ENCODE measurements around the gene RIN3. TPM values are rescaled to one million over a fixed set of nuclear protein-coding genes. Genes with fewer than 3 reads are reported as not detected.
A peak's percentile ranks its signal among the peaks of the same experiment; 100 is the strongest.

Gene RIN3
- polyA plus RNA-seq, 4 donors = 1.8 to 18.9 (median 12.1) TPM

DNA sequence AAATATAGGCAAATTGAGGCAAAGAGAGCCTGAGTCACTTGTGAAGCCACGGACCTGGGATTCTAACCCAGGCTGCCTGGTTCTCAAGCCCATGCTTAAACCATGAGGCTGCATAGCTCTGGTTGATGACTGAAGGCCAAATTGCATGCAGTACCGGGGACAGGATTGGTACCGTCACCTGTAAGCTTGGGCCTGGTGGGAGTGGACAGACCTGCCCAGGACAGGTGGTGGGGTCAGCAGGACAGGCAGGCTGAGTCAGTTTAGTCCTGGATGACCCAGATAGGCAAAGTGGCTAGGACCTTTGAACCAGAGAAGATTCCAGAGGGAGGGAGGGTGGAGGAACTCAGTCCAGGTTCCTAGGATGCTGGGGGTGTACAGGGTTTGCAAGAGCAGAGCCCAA, 25.8 kb downstream of the RIN3 start:
- H3K36me3 ChIP-seq (ENCODE audit: control insufficient read depth in 3 of 3, insufficient read depth in 2 of 3, low read depth in 1 of 3, low read length in 3 of 3) = no peaks in the 10 kb centered on the region
- 66 to 87% (median 79%) methylated on average over 3 of the region's 3 CpGs for WGBS, 3 donors
- H3K4me1 ChIP-seq (ENCODE audit: control insufficient read depth in 3 of 3, insufficient read depth in 2 of 3, low read depth in 1 of 3, low read length in 2 of 3) = peaks cover 17 to 28% (median 28%) of the 10 kb centered on the region in 3 donors
- H3K9me3 ChIP-seq (ENCODE audit: control insufficient read depth in 2 of 2, insufficient read depth in 1 of 2, low read depth in 1 of 2, low read length in 1 of 2) = no peaks in the 10 kb centered on the region
- no peaks in the 10 kb centered on the region for H3K27me3 ChIP-seq (ENCODE audit: control insufficient read depth in 3 of 3, insufficient read depth in 3 of 3, low read length in 3 of 3)
- FAIRE-seq (no peak), DNase-seq (peak in 1 of 2 donors; percentile 52)
- no peak overlapping the region for H3K4me3 ChIP-seq (ENCODE audit: low read depth in 1 of 3, low read length in 3 of 3)
- peak overlapping the region; percentile 45 to 82 (median 62) for H3K27ac ChIP-seq (ENCODE audit: low read depth in 1 of 3, low read length in 2 of 3)

DNA sequence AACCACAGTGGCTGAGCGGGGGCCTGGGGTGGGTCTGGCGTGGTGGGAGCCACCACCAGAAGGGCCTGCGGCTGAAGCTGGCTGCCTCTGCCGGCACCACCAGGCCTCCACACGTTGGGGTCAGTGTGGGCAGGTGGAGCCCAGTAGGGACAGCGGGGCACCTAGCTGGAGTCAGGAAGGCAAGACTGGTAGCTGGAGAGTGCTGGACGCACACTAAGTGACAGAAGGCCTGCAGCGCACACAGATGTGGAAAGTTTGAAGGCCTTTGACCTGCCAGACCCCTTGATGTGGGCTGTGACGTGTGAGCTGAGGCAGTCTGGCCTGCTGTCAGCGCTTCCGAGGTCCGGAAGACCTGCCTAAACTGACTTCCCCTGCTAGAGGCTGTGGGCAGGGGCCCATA, 26.3 kb downstream of the RIN3 start:
- no peak for FAIRE-seq
- Histone ChIP-seq H3K27me3 (ENCODE audit: control insufficient read depth in 3 of 3, insufficient read depth in 3 of 3, low read length in 3 of 3) (no peaks in the 10 kb centered on the region), H3K4me1 (ENCODE audit: control insufficient read depth in 3 of 3, insufficient read depth in 2 of 3, low read depth in 1 of 3, low read length in 2 of 3) (peaks cover 17 to 29% (median 28%) of the 10 kb centered on the region in 3 donors), H3K27ac (ENCODE audit: low read depth in 1 of 3, low read length in 2 of 3) (peak overlapping the region; percentile 45 to 82 (median 62)), H3K9me3 (ENCODE audit: control insufficient read depth in 2 of 2, insufficient read depth in 1 of 2, low read depth in 1 of 2, low read length in 1 of 2) (no peaks in the 10 kb centered on the region), H3K4me3 (ENCODE audit: low read depth in 1 of 3, low read length in 3 of 3) (no peak overlapping the region), H3K36me3 (ENCODE audit: control insufficient read depth in 3 of 3, insufficient read depth in 2 of 3, low read depth in 1 of 3, low read length in 3 of 3) (no peaks in the 10 kb centered on the region)
- no peak for DNase-seq
- WGBS, 3 donors = 60 to 84% (median 73%) methylated on average over 12 of the region's 12 CpGs

GRCh38 chr14:92540472-92541048, 27.0 kb downstream of the RIN3 start:
- no peaks in the 10 kb centered on the region for H3K27me3 ChIP-seq (ENCODE audit: control insufficient read depth in 3 of 3, insufficient read depth in 3 of 3, low read length in 3 of 3)
- DNase-seq (peak; percentile 69 to 93), FAIRE-seq (no peak)
- no peak overlapping the region for H3K4me3 ChIP-seq (ENCODE audit: low read depth in 1 of 3, low read length in 3 of 3)
- H3K27ac ChIP-seq (ENCODE audit: low read depth in 1 of 3, low read length in 2 of 3) = peak overlapping the region; percentile 45 to 82 (median 62)
- no peaks in the 10 kb centered on the region for H3K9me3 ChIP-seq (ENCODE audit: control insufficient read depth in 2 of 2, insufficient read depth in 1 of 2, low read depth in 1 of 2, low read length in 1 of 2)
- H3K36me3 ChIP-seq (ENCODE audit: control insufficient read depth in 3 of 3, insufficient read depth in 2 of 3, low read depth in 1 of 3, low read length in 3 of 3) = no peaks in the 10 kb centered on the region
- peaks cover 17 to 28% (median 26%) of the 10 kb centered on the region in 3 donors for H3K4me1 ChIP-seq (ENCODE audit: control insufficient read depth in 3 of 3, insufficient read depth in 2 of 3, low read depth in 1 of 3, low read length in 2 of 3)
- 10 to 13% (median 12%) methylated on average over 6 of the region's 6 CpGs for WGBS, 3 donors

DNA sequence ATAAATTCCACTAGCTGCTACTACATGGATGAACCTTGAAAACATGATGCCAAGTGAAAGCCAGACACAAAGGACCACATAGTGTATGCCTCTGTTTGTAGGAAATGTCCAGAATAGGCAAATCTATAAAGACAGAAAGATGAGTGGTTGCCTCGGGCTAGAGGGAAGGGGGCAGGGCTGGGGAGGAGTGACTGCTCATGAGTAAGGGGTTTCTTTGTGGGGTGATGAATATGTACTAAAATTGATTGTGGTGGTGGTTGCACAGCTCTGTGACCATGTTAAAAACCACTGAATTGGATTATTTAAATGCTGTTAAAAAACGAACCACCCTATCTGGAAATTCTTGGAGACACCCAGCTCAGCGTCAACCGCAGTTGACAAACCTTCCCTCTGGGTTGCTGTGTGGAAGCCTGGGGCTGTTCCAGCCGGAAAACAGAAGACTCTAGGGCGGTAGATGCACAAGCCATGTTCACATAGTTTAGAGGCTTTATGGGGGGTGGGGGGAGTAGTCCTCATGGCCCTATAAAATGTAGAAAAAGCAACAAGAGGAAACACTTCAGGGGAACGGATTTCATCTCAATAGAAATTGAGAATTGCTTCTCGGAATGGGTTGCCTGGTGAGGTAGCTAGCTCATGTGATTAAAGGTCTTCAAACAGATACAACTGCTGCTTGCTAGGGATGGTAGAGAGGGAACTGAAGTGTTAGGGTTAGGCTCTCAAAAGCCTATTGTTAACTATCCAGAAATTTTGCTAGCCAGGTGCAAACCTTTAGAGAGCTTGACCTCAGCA, 29.4 kb downstream of the RIN3 start:
- no peak overlapping the region for H3K27ac ChIP-seq (ENCODE audit: low read depth in 1 of 3, low read length in 2 of 3)
- WGBS, 3 donors = 63 to 82% (median 78%) methylated on average over 8 of the region's 8 CpGs
- FAIRE-seq = no peak
- H3K4me3 ChIP-seq (ENCODE audit: low read depth in 1 of 3, low read length in 3 of 3) = no peak overlapping the region
- DNase-seq = no peak
- H3K36me3 ChIP-seq (ENCODE audit: control insufficient read depth in 3 of 3, insufficient read depth in 2 of 3, low read depth in 1 of 3, low read length in 3 of 3) = no peaks in the 10 kb centered on the region
- no peaks in the 10 kb centered on the region for H3K9me3 ChIP-seq (ENCODE audit: control insufficient read depth in 2 of 2, insufficient read depth in 1 of 2, low read depth in 1 of 2, low read length in 1 of 2)
- peaks cover 13 to 28% (median 21%) of the 10 kb centered on the region in 3 donors for H3K4me1 ChIP-seq (ENCODE audit: control insufficient read depth in 3 of 3, insufficient read depth in 2 of 3, low read depth in 1 of 3, low read length in 2 of 3)
- no peaks in the 10 kb centered on the region for H3K27me3 ChIP-seq (ENCODE audit: control insufficient read depth in 3 of 3, insufficient read depth in 3 of 3, low read length in 3 of 3)

- Histone ChIP-seq H3K27ac (ENCODE audit: low read depth in 1 of 3, low read length in 2 of 3) (peak overlapping the region in 1 of 3 donors; percentile 26), H3K4me1 (ENCODE audit: control insufficient read depth in 3 of 3, insufficient read depth in 2 of 3, low read depth in 1 of 3, low read length in 2 of 3) (peaks cover 9 to 18% (median 16%) of the 10 kb centered on the region in 3 donors), H3K9me3 (ENCODE audit: control insufficient read depth in 2 of 2, insufficient read depth in 1 of 2, low read depth in 1 of 2, low read length in 1 of 2) (no peaks in the 10 kb centered on the region), H3K27me3 (ENCODE audit: control insufficient read depth in 3 of 3, insufficient read depth in 3 of 3, low read length in 3 of 3) (no peaks in the 10 kb centered on the region), H3K4me3 (ENCODE audit: low read depth in 1 of 3, low read length in 3 of 3) (no peak overlapping the region), H3K36me3 (ENCODE audit: control insufficient read depth in 3 of 3, insufficient read depth in 2 of 3, low read depth in 1 of 3, low read length in 3 of 3) (no peaks in the 10 kb centered on the region)
- DNase-seq (no peak), FAIRE-seq (no peak)
- 62 to 76% (median 71%) methylated on average over 6 of the region's 6 CpGs for WGBS, 3 donors
These were observed 30.6 kb downstream of the RIN3 start for GRCh38 chr14:92544051-92544720.

GRCh38 chr14:92546347-92547053, 32.9 kb downstream of the RIN3 start:
- DNase-seq (no peak), FAIRE-seq (no peak)
- H3K9me3 ChIP-seq (ENCODE audit: control insufficient read depth in 2 of 2, insufficient read depth in 1 of 2, low read depth in 1 of 2, low read length in 1 of 2) = no peaks in the 10 kb centered on the region
- peaks cover 0 to 9% (median 0%) of the 10 kb centered on the region in 3 donors for H3K36me3 ChIP-seq (ENCODE audit: control insufficient read depth in 3 of 3, insufficient read depth in 2 of 3, low read depth in 1 of 3, low read length in 3 of 3)
- H3K4me3 ChIP-seq (ENCODE audit: low read depth in 1 of 3, low read length in 3 of 3) = no peak overlapping the region
- peaks cover 0 to 2% (median 0%) of the 10 kb centered on the region in 3 donors for H3K4me1 ChIP-seq (ENCODE audit: control insufficient read depth in 3 of 3, insufficient read depth in 2 of 3, low read depth in 1 of 3, low read length in 2 of 3)
- 75 to 93% (median 90%) methylated on average over 7 of the region's 7 CpGs for WGBS, 3 donors
- no peaks in the 10 kb centered on the region for H3K27me3 ChIP-seq (ENCODE audit: control insufficient read depth in 3 of 3, insufficient read depth in 3 of 3, low read length in 3 of 3)
- peak overlapping the region in 1 of 3 donors; percentile 9 for H3K27ac ChIP-seq (ENCODE audit: low read depth in 1 of 3, low read length in 2 of 3)

- WGBS, 3 donors = 83 to 88% (median 85%) methylated on average over 17 of the region's 17 CpGs
- Histone ChIP-seq H3K27ac (ENCODE audit: low read depth in 1 of 3, low read length in 2 of 3) (peak overlapping the region in 1 of 3 donors; percentile 71), H3K27me3 (ENCODE audit: control insufficient read depth in 3 of 3, insufficient read depth in 3 of 3, low read length in 3 of 3) (no peaks in the 10 kb centered on the region), H3K4me1 (ENCODE audit: control insufficient read depth in 3 of 3, insufficient read depth in 2 of 3, low read depth in 1 of 3, low read length in 2 of 3) (peaks cover 0 to 2% (median 0%) of the 10 kb centered on the region in 3 donors), H3K4me3 (ENCODE audit: low read depth in 1 of 3, low read length in 3 of 3) (no peak overlapping the region), H3K9me3 (ENCODE audit: control insufficient read depth in 2 of 2, insufficient read depth in 1 of 2, low read depth in 1 of 2, low read length in 1 of 2) (no peaks in the 10 kb centered on the region), H3K36me3 (ENCODE audit: control insufficient read depth in 3 of 3, insufficient read depth in 2 of 3, low read depth in 1 of 3, low read length in 3 of 3) (peaks cover 0 to 13% (median 0%) of the 10 kb centered on the region in 3 donors)
- no peak for DNase-seq
- no peak for FAIRE-seq
These were observed 35.7 kb downstream of the RIN3 start for GRCh38 chr14:92549105-92549858.
